Measurements from ENCODE around the gene MAZ. TPM values are rescaled to one million over a fixed set of nuclear protein-coding genes. Genes with fewer than 3 reads are reported as not detected.
"Not testable (repeated sequence)": the region's sequence is repeated elsewhere in the genome, so short reads cannot be mapped to it uniquely, and the experiment has no call there.

MAZ gene
- total RNA-seq, 1 donor from 2014 or later: 357 TPM

- intact Hi-C loops (cut with micrococcal nuclease): loop anchor here (1.0 to 10.0 kb wide), 7 partner anchors 16 to 208 kb away; partner anchors contain the start of genes C16orf54, CDIPT, KCTD13 and TMEM219
Observed at GRCh38 chr16:29820730-29821642, 14.7 kb downstream of the MAZ start.

- intact Hi-C loops (cut with micrococcal nuclease): loop anchor here (2.0 to 10.0 kb wide), 5 partner anchors 17 to 209 kb away; partner anchors contain the start of genes C16orf54, KCTD13 and TMEM219
Observed at GRCh38 chr16:29821643-29822115, 15.3 kb downstream of the MAZ start.

- intact Hi-C loops (cut with micrococcal nuclease): loop anchor here (1.0 to 10.0 kb wide), 3 partner anchors 8 to 198 kb away; partner anchors contain the start of genes C16orf92, KCTD13 and PAGR1
Observed at GRCh38 chr16:29824589-29825144, 18.3 kb downstream of the MAZ start.

GRCh38 chr16:29825145-29826044 lies 19.1 kb downstream of the MAZ start:
- intact Hi-C loops (cut with micrococcal nuclease): loop anchor here (1.0 to 10.0 kb wide), 3 partner anchors 9 to 197 kb away; partner anchors contain the start of genes C16orf92, KCTD13 and PAGR1

- intact Hi-C loops (cut with micrococcal nuclease): loop anchor here (5.0 to 10.0 kb wide), 2 partner anchors 98 to 196 kb away; partner anchors contain the start of genes C16orf92 and KCTD13
Observed at GRCh38 chr16:29826342-29826695, 20.0 kb downstream of the MAZ start.

- intact Hi-C loops (cut with micrococcal nuclease): no loop called here
Observed at GRCh38 chr16:29830774-29831173, 24.4 kb downstream of the MAZ start.

GRCh38 chr16:29831490-29831889 lies 25.2 kb downstream of the MAZ start:
- intact Hi-C loops (cut with micrococcal nuclease): no loop called here

- intact Hi-C loops (cut with micrococcal nuclease): not testable (repeated sequence)
Observed at GRCh38 chr16:29833219-29833618, 26.9 kb downstream of the MAZ start.

GRCh38 chr16:29834079-29834478 lies 27.8 kb downstream of the MAZ start:
- intact Hi-C loops (cut with micrococcal nuclease): no loop called here

GRCh38 chr16:29835926-29836325 lies 29.6 kb downstream of the MAZ start:
- intact Hi-C loops (cut with micrococcal nuclease): no loop called here

GRCh38 chr16:29836623-29837022 lies 30.3 kb downstream of the MAZ start:
- intact Hi-C loops (cut with micrococcal nuclease): no loop called here

- intact Hi-C loops (cut with micrococcal nuclease): no loop called here
Observed at GRCh38 chr16:29837841-29838240, 31.5 kb downstream of the MAZ start.

GRCh38 chr16:29839822-29840221 lies 33.5 kb downstream of the MAZ start:
- intact Hi-C loops (cut with micrococcal nuclease): no loop called here

GRCh38 chr16:29840240-29840639 lies 33.9 kb downstream of the MAZ start:
- intact Hi-C loops (cut with micrococcal nuclease): no loop called here

GRCh38 chr16:29841631-29842030 lies 35.3 kb downstream of the MAZ start:
- intact Hi-C loops (cut with micrococcal nuclease): no loop called here

GRCh38 chr16:29842732-29843346 lies 36.5 kb downstream of the MAZ start:
- intact Hi-C loops (cut with micrococcal nuclease): no loop called here

- intact Hi-C loops (cut with micrococcal nuclease): no loop called here
Observed at GRCh38 chr16:29843931-29844330, 37.6 kb downstream of the MAZ start.

GRCh38 chr16:29844575-29845331 lies 38.4 kb downstream of the MAZ start:
- intact Hi-C loops (cut with micrococcal nuclease): loop anchor here (5.0 kb wide), 1 partner anchor 178 kb away; the partner anchor contains the start of gene C16orf92

GRCh38 chr16:29845656-29846055 lies 39.3 kb downstream of the MAZ start:
- intact Hi-C loops (cut with micrococcal nuclease): loop anchor here (5.0 kb wide), 1 partner anchor 177 kb away; the partner anchor contains the start of gene C16orf92
